Measurements from ENCODE around the gene COPZ1. TPM values are rescaled to one million over a fixed set of nuclear protein-coding genes. Genes with fewer than 3 reads are reported as not detected.

The COPZ1 gene
- total and polyA plus RNA-seq, 9 of the 15 experiments (the other 6 are each of a cell fraction or from before 2014, with no cell fraction given) = 137 to 487 (median 233) TPM

GRCh38 chr12:54303640-54304039, 21.3 kb upstream of the COPZ1 start:
- peak overlapping the region; percentile 82 for H3K27ac ChIP-seq (ENCODE audit: extremely low read depth, low read depth, low read length)
- no peaks in the 10 kb centered on the region for H3K9me1 ChIP-seq (ENCODE audit: control insufficient read depth, insufficient read depth, low read length)
- peak overlapping the region; percentile 90 for H3K4me2 ChIP-seq (ENCODE audit: insufficient read depth, low read length)
- H3K4me1 ChIP-seq (replicated peaks in 1 of 2; ENCODE audit: control insufficient read depth in 2 of 2, insufficient read depth in 2 of 2, low read length in 2 of 2) = peaks cover 34 to 39% of the 10 kb centered on the region in 2 experiments
- intact Hi-C loops (cut with micrococcal nuclease) (no loop called here), in situ Hi-C loops (cut with MboI) (no loop called here)
- no TSS peak for BruUV-seq (replicated peaks)
- H3K27me3 ChIP-seq (ENCODE audit: control insufficient read depth in 2 of 2, insufficient read depth in 2 of 2, low read length in 2 of 2) = no peaks in the 10 kb centered on the region
- ATAC-seq (no peak), FAIRE-seq (no peak), DNase-seq (ENCODE audit: extremely low read depth in 1 of 4, low spot score in 3 of 4) (peak in 1 of 4 experiments; percentile 44)
- H3K36me3 ChIP-seq (ENCODE audit: control insufficient read depth, insufficient read depth, low read length) = peaks cover 17% of the 10 kb centered on the region; the same call in 2 of the 3 replicates
- H3K9me3 ChIP-seq (replicated peaks; ENCODE audit: control insufficient read depth, insufficient read depth, low read depth, low read length) = no peaks in the 10 kb centered on the region
- no peaks in the 10 kb centered on the region for H4K20me1 ChIP-seq (replicated peaks; ENCODE audit: control insufficient read depth, insufficient read depth, low read length)
- peak overlapping the region; percentile 19 for H3K4me3 ChIP-seq
- peak overlapping the region; percentile 31 to 73; a peak in 3 of 4 replicates for H3K9ac ChIP-seq (ENCODE audit: insufficient read depth in 1 of 2, low read depth in 2 of 2, low read length in 2 of 2)
- POLR2A ChIA-PET = interaction anchor here (0.5 to 1.4 kb wide), 5 partner anchors 11 to 24 kb away, joined by 5 to 9 read pairs (median 6); partner anchors contain the start of genes CBX5, COPZ1 and HNRNPA1
- no peak overlapping the region for H2AFZ ChIP-seq (ENCODE audit: low read depth, low read length)
- TF ChIP-seq SUPT5H (IDR thresholded peaks at IDR 0.05) (0 out of 2 replicates have a peak, but pooled peaks have one; percentile 5), XRCC4 (IDR thresholded peaks at IDR 0.05; ENCODE audit: extremely low read depth, insufficient read depth, insufficient read length) (no peak), SP2 (IDR thresholded peaks at IDR 0.05; ENCODE audit: extremely low read depth, low read depth, low read length, poor library complexity, severe bottlenecking) (no peak), L3MBTL2 (IDR thresholded peaks at IDR 0.05) (0 out of 2 replicates have a peak, but pooled peaks have one; percentile 1)
- H3K79me2 ChIP-seq (ENCODE audit: control insufficient read depth, insufficient read depth, low read length) = peaks cover 75% of the 10 kb centered on the region
- CTCF ChIA-PET (ENCODE audit: low intra/inter-chr PET ratio) = interaction anchor here (0.6 kb wide), 1 partner anchor 31 kb away, joined by 3 read pairs; no protein-coding TSS in a partner anchor

DNA sequence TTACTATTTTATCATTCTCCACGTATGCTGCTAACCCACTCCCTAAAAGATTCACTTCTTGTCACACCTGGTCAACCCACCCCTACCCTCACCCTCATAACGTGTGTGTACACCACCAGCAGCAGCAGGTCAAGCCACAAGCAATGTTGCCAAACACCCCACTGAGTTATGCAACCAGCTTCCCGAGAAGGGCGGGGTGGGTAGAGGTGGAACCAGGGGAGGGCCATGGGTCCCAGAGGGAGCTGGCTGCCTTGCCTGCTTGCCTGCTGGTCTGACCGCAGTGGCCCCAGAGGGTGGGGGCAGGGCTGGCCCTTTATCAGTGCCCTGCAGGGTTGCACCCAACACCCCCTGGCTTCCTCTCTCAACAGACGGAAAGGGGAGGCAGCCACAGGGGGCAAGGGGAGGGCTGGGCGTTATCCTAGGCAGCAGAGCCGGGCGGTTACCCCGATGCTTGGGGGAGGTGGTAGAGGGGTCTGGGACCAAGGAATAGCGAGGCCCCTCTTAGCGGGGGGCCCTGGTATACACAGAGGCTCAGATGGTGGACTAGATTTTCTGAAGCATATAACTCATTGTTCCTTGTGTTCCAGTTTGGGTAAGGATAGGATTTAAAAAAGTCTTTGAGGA, 20.6 kb upstream of the COPZ1 start:
- H3K4me1 ChIP-seq (replicated peaks in 1 of 2; ENCODE audit: control insufficient read depth in 2 of 2, insufficient read depth in 2 of 2, low read length in 2 of 2) = peaks cover 34 to 39% of the 10 kb centered on the region in 2 experiments
- H3K9ac ChIP-seq (ENCODE audit: insufficient read depth in 1 of 2, low read depth in 2 of 2, low read length in 2 of 2) = peak overlapping the region; percentile 61 to 73
- H3K9me3 ChIP-seq (replicated peaks; ENCODE audit: control insufficient read depth, insufficient read depth, low read depth, low read length) = no peaks in the 10 kb centered on the region
- ChIA-PET CTCF (ENCODE audit: low intra/inter-chr PET ratio) (no interaction called here), POLR2A (interaction anchor here (0.5 to 1.4 kb wide), 6 partner anchors 11 to 116 kb away, joined by 5 to 9 read pairs (median 6); partner anchors contain the start of genes CBX5, COPZ1 and HNRNPA1)
- under 1% methylated on average over 12 of the region's 12 CpGs for WGBS (ENCODE audit: insufficient coverage, low coverage, missing lambda C conversion rate)
- in situ Hi-C loops (cut with MboI) = no loop called here
- no peaks in the 10 kb centered on the region for H4K20me1 ChIP-seq (replicated peaks; ENCODE audit: control insufficient read depth, insufficient read depth, low read length)
- peaks cover 10% of the 10 kb centered on the region; the same call in 2 of the 3 replicates for H3K36me3 ChIP-seq (ENCODE audit: control insufficient read depth, insufficient read depth, low read length)
- no peak overlapping the region for H2AFZ ChIP-seq (ENCODE audit: low read depth, low read length)
- H3K9me1 ChIP-seq (ENCODE audit: control insufficient read depth, insufficient read depth, low read length) = no peaks in the 10 kb centered on the region
- peak overlapping the region; percentile 19 for H3K4me3 ChIP-seq
- DNase-seq (ENCODE audit: extremely low read depth in 1 of 4, low spot score in 3 of 4) (peak; percentile 93 to 99 (median 95)), ATAC-seq (peak; percentile 77), FAIRE-seq (peak; percentile 94)
- H3K27ac ChIP-seq (ENCODE audit: extremely low read depth, low read depth, low read length) = peak overlapping the region; percentile 82
- H3K79me2 ChIP-seq (ENCODE audit: control insufficient read depth, insufficient read depth, low read length) = peaks cover 68% of the 10 kb centered on the region
- intact Hi-C loops (cut with micrococcal nuclease) = no loop called here
- H3K4me2 ChIP-seq (ENCODE audit: insufficient read depth, low read length) = peak overlapping the region; percentile 90
- BruUV-seq (replicated peaks) = no TSS peak
- H3K27me3 ChIP-seq (ENCODE audit: control insufficient read depth in 2 of 2, insufficient read depth in 2 of 2, low read length in 2 of 2) = no peaks in the 10 kb centered on the region
- TF ChIP-seq CHD1 (IDR thresholded peaks at IDR 0.05; ENCODE audit: low read length) (no peak), NBN (IDR thresholded peaks at IDR 0.05; ENCODE audit: low read depth) (peak; percentile 93), LARP7 (IDR thresholded peaks at IDR 0.05) (peak; percentile 52; the same call in 1 of the 2 replicates), RHOXF2B (CRISPR knock-in tag; conservative IDR thresholded peaks at IDR 0.05) (no peak), ZNF316 (IDR thresholded peaks at IDR 0.05) (no peak), RREB1 (CRISPR knock-in tag; IDR thresholded peaks at IDR 0.05) (no peak)
